GM18526 (cell line): ENCODE measurements around the gene NIPSNAP3A.
A peak's percentile ranks its signal among the peaks of the same experiment; 100 is the strongest.

ENCODE experiments used
- POLR2A ChIP-seq: IDR thresholded peaks from 3 replicates; pipeline ENCODE4 v1.6.1; 2011; ENCODE audit not compliant: insufficient read length; ENCODE audit errors: extremely low read depth

Gene NIPSNAP3A

GRCh38 chr9:104767507-104767906 is 20.0 kb downstream of the NIPSNAP3A start:
- TF ChIP-seq POLR2A, result no peak

GRCh38 chr9:104769655-104770054 is 22.2 kb downstream of the NIPSNAP3A start:
- no peak for TF ChIP-seq POLR2A

GRCh38 chr9:104772714-104773510 is 25.4 kb downstream of the NIPSNAP3A start:
- TF ChIP-seq POLR2A, result no peak

- no peak for TF ChIP-seq POLR2A
Observed at GRCh38 chr9:104774132-104774531, 26.6 kb downstream of the NIPSNAP3A start.

GRCh38 chr9:104774831-104775573 is 27.5 kb downstream of the NIPSNAP3A start:
- TF ChIP-seq POLR2A, result peak; percentile 43

GRCh38 chr9:104775574-104775936 is 28.1 kb downstream of the NIPSNAP3A start:
- no peak for TF ChIP-seq POLR2A

GRCh38 chr9:104775976-104776375 is 28.5 kb downstream of the NIPSNAP3A start:
- TF ChIP-seq POLR2A, result no peak

- no peak for TF ChIP-seq POLR2A
Observed at GRCh38 chr9:104776797-104777196, 29.3 kb downstream of the NIPSNAP3A start.

- TF ChIP-seq POLR2A, result no peak
Observed at GRCh38 chr9:104778802-104779201, 31.3 kb downstream of the NIPSNAP3A start.

GRCh38 chr9:104779334-104779733 is 31.9 kb downstream of the NIPSNAP3A start:
- no peak for TF ChIP-seq POLR2A

- no peak for TF ChIP-seq POLR2A
Observed at GRCh38 chr9:104779946-104780535, 32.6 kb downstream of the NIPSNAP3A start.

- TF ChIP-seq POLR2A, result no peak
Observed at GRCh38 chr9:104780796-104781395, 33.4 kb downstream of the NIPSNAP3A start.

- TF ChIP-seq POLR2A, result no peak
Observed at GRCh38 chr9:104783588-104783987, 36.1 kb downstream of the NIPSNAP3A start.

- TF ChIP-seq POLR2A, result no peak
Observed at GRCh38 chr9:104784098-104784497, 36.6 kb downstream of the NIPSNAP3A start.

GRCh38 chr9:104786293-104786692 is 38.8 kb downstream of the NIPSNAP3A start:
- TF ChIP-seq POLR2A, result no peak
